ENCODE data around the gene NCKAP5. TPM values are rescaled to one million over a fixed set of nuclear protein-coding genes. Genes with fewer than 3 reads are reported as not detected.

NCKAP5 gene
- total RNA-seq, 1 donor from 2014 or later: 0.46 TPM

GRCh38 chr2:133123904-133124303 is 444.4 kb downstream of the NCKAP5 start:
- Mint-ChIP-seq H3K27ac (ENCODE audit: unreplicated experiment) (no peak overlapping the region), H3K27me3 (ENCODE audit: unreplicated experiment) (no peaks in the 10 kb centered on the region), H3K4me3 (ENCODE audit: unreplicated experiment) (no peak overlapping the region), H3K36me3 (ENCODE audit: unreplicated experiment) (no peaks in the 10 kb centered on the region), H3K4me1 (ENCODE audit: unreplicated experiment) (no peaks in the 10 kb centered on the region), H3K9me3 (ENCODE audit: unreplicated experiment) (no peaks in the 10 kb centered on the region)
- TF ChIP-seq, protein P1, sequence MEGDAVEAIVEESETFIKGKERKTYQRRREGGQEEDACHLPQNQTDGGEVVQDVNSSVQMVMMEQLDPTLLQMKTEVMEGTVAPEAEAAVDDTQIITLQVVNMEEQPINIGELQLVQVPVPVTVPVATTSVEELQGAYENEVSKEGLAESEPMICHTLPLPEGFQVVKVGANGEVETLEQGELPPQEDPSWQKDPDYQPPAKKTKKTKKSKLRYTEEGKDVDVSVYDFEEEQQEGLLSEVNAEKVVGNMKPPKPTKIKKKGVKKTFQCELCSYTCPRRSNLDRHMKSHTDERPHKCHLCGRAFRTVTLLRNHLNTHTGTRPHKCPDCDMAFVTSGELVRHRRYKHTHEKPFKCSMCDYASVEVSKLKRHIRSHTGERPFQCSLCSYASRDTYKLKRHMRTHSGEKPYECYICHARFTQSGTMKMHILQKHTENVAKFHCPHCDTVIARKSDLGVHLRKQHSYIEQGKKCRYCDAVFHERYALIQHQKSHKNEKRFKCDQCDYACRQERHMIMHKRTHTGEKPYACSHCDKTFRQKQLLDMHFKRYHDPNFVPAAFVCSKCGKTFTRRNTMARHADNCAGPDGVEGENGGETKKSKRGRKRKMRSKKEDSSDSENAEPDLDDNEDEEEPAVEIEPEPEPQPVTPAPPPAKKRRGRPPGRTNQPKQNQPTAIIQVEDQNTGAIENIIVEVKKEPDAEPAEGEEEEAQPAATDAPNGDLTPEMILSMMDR (IDR thresholded peaks at IDR 0.05): no peak
- DNase-seq (ENCODE audit: extremely low spot score, unreplicated experiment): no peak

GRCh38 chr2:133123393-133123792 is 444.9 kb downstream of the NCKAP5 start:
- no peak for DNase-seq (ENCODE audit: extremely low spot score, unreplicated experiment)
- TF ChIP-seq, protein P1 (IDR thresholded peaks at IDR 0.05): no peak
- no peaks in the 10 kb centered on the region for H3K9me3 Mint-ChIP-seq (ENCODE audit: unreplicated experiment)
- H3K4me1 Mint-ChIP-seq (ENCODE audit: unreplicated experiment): no peaks in the 10 kb centered on the region
- no peak overlapping the region for H3K4me3 Mint-ChIP-seq (ENCODE audit: unreplicated experiment)
- no peaks in the 10 kb centered on the region for H3K27me3 Mint-ChIP-seq (ENCODE audit: unreplicated experiment)
- H3K27ac Mint-ChIP-seq (ENCODE audit: unreplicated experiment): no peak overlapping the region
- no peaks in the 10 kb centered on the region for H3K36me3 Mint-ChIP-seq (ENCODE audit: unreplicated experiment)

- Mint-ChIP-seq H3K27me3 (ENCODE audit: unreplicated experiment) (no peaks in the 10 kb centered on the region), H3K27ac (ENCODE audit: unreplicated experiment) (no peak overlapping the region), H3K4me3 (ENCODE audit: unreplicated experiment) (no peak overlapping the region), H3K36me3 (ENCODE audit: unreplicated experiment) (no peaks in the 10 kb centered on the region), H3K4me1 (ENCODE audit: unreplicated experiment) (no peaks in the 10 kb centered on the region), H3K9me3 (ENCODE audit: unreplicated experiment) (no peaks in the 10 kb centered on the region)
- no peak for DNase-seq (ENCODE audit: extremely low spot score, unreplicated experiment)
- TF ChIP-seq, protein P1 (IDR thresholded peaks at IDR 0.05): no peak
These were observed 445.7 kb downstream of the NCKAP5 start for GRCh38 chr2:133122529-133122928.

DNA sequence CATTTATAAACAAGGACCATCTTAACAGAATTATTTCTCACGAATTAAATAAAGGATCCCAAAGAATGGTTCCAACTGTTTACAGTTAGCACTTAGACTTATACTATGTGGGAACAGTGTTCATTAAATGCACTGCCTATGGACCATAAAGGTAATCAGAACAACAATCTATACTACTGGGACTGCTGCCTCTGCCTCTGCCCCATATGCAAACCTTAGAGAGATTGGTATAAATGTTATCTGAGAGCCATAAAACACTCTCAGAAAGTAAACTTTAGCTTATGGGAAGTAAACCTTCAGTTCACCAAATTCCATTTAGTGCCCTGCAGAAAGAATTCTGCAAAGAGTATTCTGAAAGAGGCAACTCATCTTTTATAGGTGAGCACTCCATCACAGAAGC is 448.0 kb downstream of the NCKAP5 start:
- TF ChIP-seq, protein P1 (IDR thresholded peaks at IDR 0.05): no peak
- Mint-ChIP-seq H3K9me3 (ENCODE audit: unreplicated experiment) (no peaks in the 10 kb centered on the region), H3K27ac (ENCODE audit: unreplicated experiment) (no peak overlapping the region), H3K4me1 (ENCODE audit: unreplicated experiment) (no peaks in the 10 kb centered on the region), H3K4me3 (ENCODE audit: unreplicated experiment) (no peak overlapping the region), H3K27me3 (ENCODE audit: unreplicated experiment) (no peaks in the 10 kb centered on the region), H3K36me3 (ENCODE audit: unreplicated experiment) (no peaks in the 10 kb centered on the region)
- DNase-seq (ENCODE audit: extremely low spot score, unreplicated experiment): no peak

GRCh38 chr2:133110201-133110600 is 458.1 kb downstream of the NCKAP5 start:
- H3K9me3 Mint-ChIP-seq (ENCODE audit: unreplicated experiment): peaks cover 4% of the 10 kb centered on the region
- no peak for DNase-seq (ENCODE audit: extremely low spot score, unreplicated experiment)
- H3K36me3 Mint-ChIP-seq (ENCODE audit: unreplicated experiment): no peaks in the 10 kb centered on the region
- H3K4me1 Mint-ChIP-seq (ENCODE audit: unreplicated experiment): no peaks in the 10 kb centered on the region
- TF ChIP-seq, protein P1 (IDR thresholded peaks at IDR 0.05): no peak
- H3K4me3 Mint-ChIP-seq (ENCODE audit: unreplicated experiment): no peak overlapping the region
- no peaks in the 10 kb centered on the region for H3K27me3 Mint-ChIP-seq (ENCODE audit: unreplicated experiment)
- H3K27ac Mint-ChIP-seq (ENCODE audit: unreplicated experiment): no peak overlapping the region

Data from osteocyte (in vitro differentiated cells).